B cell (primary cell): ENCODE measurements around the gene SGPP2.

Experiments
- EZH2 ChIP-seq: IDR thresholded peaks from 2 replicates; pipeline ENCODE4 v1.6.1; 2012; ENCODE audit warnings: borderline replicate concordance, low read depth, mild to moderate bottlenecking, moderate library complexity, low read length; ENCODE audit not compliant: insufficient read depth, poor library complexity, severe bottlenecking
- TF ChIP-seq, protein P1 (sequence below): fragments of 200-600 bp; IDR thresholded peaks from one replicate; pipeline ENCODE4 v1.8.0; 2022; ENCODE audit warnings: antibody characterized with exemption, mild to moderate bottlenecking

DNA sequence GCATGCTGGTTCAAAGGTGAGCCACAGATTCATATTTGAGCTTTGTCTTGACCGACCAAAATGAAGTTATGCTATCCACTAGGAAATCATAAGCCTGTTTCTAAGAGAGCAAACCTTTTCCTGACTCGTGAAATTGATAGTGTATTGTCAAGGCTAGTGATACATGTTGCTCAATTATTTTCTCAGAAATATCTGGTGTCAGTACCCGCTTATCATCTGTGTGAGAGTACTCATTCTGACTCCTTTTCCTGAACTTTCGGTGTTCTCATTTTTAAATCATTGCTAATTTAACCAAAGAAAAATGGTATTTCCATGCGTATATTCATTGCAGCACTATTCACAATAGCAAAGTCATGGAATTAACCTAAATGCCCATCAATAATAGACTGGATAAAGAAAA is 56.2 kb downstream of the SGPP2 start:
- TF ChIP-seq, protein P1, sequence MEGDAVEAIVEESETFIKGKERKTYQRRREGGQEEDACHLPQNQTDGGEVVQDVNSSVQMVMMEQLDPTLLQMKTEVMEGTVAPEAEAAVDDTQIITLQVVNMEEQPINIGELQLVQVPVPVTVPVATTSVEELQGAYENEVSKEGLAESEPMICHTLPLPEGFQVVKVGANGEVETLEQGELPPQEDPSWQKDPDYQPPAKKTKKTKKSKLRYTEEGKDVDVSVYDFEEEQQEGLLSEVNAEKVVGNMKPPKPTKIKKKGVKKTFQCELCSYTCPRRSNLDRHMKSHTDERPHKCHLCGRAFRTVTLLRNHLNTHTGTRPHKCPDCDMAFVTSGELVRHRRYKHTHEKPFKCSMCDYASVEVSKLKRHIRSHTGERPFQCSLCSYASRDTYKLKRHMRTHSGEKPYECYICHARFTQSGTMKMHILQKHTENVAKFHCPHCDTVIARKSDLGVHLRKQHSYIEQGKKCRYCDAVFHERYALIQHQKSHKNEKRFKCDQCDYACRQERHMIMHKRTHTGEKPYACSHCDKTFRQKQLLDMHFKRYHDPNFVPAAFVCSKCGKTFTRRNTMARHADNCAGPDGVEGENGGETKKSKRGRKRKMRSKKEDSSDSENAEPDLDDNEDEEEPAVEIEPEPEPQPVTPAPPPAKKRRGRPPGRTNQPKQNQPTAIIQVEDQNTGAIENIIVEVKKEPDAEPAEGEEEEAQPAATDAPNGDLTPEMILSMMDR = no peak
- TF ChIP-seq EZH2 = no peak
